ENCODE data around the gene BCR. TPM values are rescaled to one million over a fixed set of nuclear protein-coding genes. Genes with fewer than 3 reads are reported as not detected.

BCR gene
- polyA plus RNA-seq, 4 donors: 49.3 to 63.8 (median 61.8) TPM

DNA sequence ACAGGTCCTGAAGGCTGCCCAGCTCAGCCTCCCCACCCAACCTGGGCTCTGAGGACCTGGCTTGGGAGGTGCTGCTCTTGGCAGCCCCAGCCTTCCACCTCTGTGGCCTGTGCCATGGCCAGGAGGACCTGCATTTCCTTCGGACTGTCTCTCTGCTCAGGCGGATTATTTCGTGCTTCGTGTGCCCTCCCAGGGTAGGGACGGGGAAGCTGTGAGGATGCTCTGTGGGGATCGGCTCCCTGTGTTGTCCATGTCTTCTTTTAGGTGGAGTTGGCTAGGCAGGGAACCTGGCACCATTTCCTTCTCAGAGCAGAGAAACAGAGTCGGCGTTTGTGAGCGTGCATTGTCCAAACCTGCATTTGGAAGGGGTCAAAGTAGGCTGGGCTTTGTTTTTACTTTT, 34.1 kb downstream of the BCR start:
- no peak for DNase-seq (ENCODE audit: low read depth in 4 of 4, low spot score in 2 of 4)

DNA sequence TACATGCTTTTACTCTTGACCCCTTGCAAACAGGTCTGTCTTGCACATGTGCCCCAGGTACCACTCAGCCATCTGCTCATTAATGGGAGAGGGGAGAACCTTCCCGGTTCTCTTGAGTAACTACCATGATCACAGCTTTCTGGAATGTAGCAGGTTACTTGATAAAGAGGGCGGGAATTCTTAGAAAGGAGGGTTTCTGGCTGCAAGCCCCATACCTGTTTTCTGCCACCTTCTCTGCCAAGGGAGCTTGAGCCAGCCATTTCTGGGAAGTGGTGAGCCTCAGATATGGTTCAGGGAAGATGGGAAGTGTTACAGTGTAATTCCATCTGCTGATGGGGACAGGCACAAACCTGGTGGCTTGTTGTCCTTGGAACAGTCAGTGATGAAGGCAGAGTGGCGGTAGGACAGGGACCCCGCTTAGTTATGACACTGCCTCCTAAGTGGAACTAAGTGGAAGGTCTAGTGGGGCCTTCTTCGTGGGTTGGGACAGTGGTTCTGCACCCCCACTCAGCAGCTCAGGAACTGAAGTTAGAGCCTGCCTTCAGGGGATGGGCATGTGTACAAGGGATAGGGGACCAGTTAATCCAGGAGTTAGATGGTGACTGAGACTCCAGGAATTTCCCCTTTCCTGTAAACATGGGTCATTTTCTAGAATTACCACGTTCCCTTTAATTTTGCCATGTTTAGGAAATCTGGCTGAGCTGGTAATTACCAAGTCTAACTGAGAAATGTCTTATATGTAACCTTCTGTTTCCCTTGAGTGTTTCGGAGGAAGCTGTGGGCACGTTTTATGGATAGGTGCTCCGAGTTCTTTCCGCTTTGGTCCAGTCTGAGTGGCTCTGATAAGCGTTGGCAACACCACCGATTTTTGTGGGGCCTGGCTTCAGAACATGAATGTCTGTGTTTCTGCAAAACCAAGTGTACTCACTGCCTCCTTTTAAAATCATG, 35.3 kb downstream of the BCR start:
- DNase-seq (ENCODE audit: low read depth in 4 of 4, low spot score in 2 of 4): no peak

DNA sequence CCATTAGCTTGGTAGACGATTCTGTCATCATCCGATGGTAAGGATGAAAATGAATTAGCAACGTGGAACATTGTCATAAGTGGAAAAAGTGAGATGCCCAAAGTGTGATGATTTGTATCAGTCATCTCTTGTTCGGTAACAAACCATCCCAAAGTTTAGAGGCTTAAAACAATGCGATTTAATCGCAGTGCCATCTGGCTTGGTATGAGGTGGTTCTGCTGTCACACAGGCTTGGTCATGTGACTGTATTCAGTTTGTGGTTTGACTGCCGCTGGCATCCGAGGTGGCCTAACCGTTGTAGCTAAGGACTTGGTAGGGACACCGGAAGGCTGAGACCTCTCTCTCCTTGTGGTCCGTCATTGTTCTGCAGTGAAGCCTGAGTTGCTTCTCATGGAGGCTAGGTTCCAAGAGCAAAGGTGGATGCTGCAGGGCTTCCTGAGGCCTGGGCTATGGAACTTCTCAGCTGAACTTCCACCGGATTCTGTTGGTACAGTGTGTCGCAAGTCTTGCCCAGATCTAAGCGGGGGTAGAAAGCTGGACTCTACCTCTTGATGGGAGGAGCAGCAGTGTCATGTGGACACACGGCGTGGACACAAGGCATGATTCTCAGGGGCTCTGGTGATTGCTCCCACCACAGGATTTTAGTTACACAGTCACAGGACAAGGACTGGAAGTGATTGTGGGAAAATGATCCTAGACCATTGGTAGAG, 36.3 kb downstream of the BCR start:
- no peak for DNase-seq (ENCODE audit: low read depth in 4 of 4, low spot score in 2 of 4)

DNA sequence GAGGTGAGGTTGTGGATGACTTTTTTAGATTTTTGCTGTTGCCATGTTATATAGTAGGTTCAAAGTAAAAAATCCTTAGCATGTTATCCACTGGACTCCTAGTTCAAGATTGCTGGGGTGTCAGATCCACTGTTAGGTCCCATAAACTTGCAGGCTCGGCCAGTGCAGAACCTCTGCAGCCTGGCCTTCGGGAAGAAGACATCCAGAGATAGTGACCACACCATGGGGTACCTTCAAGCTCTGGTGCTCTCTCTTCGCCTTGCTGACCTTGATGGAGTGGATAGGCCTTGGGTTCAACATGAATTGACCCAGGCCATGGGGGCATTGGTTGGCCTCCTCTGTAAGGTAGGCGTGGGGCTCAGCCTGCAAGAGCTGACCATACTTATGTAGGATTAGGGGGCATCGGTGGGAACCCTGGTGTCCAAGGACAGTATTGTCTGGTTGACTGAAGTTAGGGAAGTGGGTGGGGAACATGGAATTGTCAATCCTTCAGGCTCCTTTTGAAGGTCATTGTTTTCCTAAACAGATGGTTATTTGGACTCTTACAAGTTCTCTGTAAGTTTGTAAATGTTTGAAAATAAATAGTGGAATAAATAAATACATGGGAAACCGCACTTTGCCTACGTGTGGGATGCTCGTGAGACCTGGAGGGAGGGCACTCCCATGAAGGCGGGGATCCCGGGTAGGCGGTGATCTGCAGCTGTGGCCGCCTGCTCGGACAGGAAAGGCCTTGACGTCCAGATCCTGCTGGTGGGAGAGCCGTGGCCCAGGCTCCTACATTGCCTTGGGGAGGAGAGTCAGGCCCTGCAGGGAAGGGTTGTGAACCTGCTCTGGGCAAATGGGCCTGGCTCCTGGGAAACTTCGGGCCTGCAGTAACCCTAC, 37.1 kb downstream of the BCR start:
- DNase-seq (ENCODE audit: low read depth in 4 of 4, low spot score in 2 of 4): no peak

DNA sequence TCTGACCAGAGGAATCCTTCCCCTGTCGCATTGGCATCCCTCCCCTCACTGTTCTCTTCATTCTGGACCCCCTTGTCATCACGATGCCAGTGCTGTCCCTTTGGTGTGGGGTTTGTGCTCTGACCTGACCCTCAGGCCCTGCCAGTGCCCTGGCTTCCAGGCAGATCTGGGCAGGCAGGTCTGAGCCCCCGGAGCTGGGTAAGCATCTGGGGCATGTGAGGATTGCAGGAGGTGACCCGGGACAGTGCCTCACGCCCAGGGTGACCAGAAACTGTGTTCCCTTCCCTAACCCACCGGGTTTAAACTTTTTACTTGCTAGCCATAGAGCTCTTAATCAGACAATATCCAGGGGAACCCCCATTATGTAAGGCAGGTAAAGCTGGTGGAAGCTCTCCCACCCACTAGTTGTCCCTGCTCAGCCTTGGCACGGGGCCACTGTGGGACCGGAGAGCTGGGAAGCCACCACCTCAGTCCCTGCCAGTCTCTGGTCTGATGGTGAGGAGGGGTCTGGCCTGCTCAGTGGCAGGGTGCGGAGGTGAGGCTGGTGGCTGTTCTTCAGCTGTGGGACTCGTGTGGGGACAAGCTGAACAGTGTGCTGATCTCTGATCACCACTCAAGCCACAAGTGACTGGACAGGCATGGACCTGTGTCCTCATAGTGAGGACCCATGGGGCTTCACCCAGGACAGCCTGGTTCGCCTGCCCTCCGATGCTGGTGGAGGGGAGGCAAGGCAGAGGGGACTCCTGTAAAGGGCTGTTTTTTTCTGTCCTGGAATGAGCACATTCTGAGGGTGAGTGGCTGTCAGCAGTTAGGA, 38.0 kb downstream of the BCR start:
- no peak for DNase-seq (ENCODE audit: low read depth in 4 of 4, low spot score in 2 of 4)

DNA sequence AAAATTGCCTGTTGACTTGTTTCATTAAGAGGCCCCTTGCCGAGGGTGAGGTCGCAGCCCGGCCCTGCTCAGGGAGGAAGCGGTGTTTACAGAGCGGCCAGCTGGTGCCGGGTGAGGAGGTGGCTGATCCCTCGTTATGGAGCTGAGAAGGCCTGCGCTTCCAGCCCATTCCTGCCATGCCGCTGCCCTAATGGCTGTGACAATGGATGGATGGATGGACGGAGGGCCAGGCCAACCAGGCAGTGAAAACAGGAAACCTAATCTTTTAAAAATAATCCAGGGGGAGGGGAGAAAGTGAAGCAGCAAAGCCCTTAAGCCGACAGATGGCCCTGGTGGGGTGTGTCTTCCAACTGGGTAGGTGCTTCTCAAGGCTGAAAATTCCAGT, 38.5 kb downstream of the BCR start:
- peak; percentile 45 to 65 (median 58) for DNase-seq (ENCODE audit: low read depth in 4 of 4, low spot score in 2 of 4)

DNA sequence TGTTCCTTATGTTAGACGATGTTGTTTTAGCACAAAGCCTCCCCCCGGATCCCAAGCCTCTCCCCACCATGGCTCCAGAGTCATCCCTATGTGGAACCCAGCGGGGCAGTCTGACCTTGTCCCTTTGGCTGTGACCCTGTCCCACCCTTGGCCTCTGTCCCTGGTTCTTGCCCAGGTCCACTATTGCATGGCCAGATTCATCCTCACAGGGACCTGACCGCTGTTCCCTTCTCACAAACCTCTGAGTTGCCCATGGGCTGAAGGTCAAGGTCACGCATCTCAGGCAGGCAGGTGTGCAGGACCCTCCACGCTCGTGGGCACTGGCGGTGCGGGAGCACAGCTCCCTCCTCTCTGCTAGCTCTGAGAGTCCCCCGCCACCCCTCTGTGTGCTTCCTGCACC, 39.0 kb downstream of the BCR start:
- DNase-seq (ENCODE audit: low read depth in 4 of 4, low spot score in 2 of 4): no peak

DNA sequence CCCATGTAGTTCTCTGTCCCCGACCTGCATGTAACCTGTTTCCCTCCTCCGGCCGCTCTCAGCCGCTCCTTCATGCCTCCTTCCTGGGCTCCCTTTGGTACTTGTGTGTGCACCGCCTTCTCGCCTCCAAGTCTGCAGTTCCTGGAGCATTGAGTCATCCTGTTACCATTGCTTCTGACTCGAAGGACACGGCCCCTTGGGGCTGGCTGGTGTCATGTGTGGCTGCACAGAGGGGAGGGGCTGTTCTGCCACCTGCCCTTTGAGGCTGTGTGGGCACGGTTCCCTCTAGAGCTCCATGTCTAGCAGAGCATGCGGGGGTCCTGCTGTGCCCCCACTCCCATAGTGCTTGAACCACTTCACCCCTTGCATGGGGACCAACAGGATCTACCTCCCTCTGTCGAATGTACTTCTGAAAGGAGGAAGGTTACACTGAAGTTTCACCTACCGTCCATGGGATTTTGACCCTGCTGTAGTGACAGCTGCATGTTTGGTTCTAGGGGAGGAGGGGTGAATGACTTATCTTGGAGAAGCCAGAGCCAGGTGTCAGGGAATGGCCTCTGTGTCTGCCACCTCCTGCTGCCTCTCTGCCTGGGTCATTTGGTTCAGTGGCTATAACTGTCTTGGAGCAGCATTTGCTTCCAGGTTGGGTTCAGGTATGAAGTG, 39.6 kb downstream of the BCR start:
- no peak for DNase-seq (ENCODE audit: low read depth in 4 of 4, low spot score in 2 of 4)

DNA sequence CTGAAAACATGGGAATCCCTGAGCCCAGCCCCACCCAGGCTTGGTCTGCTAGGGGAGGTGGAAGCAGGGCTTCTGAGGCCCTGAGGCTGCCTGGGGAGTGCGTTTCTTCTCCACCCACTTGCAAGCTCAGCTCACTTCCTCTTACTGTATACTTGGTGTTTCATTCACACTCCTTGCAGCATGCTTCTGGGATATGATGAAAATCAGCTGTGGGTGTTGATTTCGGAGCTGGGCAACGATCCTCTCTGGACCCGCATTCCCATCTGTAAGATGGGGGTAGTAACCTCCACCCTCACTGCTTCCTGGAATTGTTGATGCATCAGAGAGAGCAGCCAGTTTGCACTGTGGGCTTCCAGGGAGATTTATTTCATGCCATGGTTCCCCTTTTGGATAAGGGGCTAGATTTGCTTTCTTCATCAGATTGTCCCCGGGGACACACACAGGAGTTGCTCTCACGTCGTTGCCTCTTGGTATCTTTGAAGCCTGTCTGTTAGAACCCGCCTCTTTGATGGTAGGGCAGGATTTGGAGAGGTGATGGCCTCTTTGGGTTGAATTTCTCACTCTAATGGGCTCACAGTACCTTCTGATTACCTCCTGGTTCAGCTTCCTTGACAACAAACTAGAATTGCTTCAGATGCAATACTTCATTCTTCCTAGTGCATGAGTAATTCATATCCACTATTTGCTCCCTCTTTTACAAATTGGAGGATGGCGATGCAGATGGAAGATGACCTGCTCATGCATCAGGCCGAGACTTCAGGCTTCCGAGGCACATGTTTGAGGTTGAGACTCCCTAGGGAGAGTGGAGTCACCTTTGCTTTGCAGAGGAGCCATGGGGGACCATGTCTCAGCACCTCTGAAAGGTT, 40.4 kb downstream of the BCR start:
- no peak for DNase-seq (ENCODE audit: low read depth in 4 of 4, low spot score in 2 of 4)

DNA sequence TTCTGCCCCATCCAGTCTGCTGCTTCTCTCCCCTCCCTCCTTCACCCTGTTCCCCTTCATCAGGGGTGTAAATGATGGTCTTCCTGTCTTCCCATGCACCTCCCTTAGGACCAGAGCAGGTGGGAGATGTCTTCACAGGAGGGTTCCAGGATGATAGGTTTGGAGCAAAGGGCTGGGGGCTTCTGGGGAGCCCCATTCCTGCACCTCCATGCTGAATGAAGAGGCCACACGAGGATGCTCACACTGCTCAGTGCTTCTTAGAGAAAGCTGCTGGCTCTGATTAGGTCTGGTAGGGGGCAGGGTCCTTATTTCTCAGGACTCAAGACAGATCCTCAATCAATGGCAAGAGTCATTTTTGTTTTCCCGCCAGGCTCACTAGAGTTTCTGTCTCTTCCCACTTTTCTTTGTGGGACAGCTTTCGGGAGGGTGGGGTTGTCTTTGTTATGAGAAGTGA, 41.1 kb downstream of the BCR start:
- no peak for DNase-seq (ENCODE audit: low read depth in 4 of 4, low spot score in 2 of 4)

DNA sequence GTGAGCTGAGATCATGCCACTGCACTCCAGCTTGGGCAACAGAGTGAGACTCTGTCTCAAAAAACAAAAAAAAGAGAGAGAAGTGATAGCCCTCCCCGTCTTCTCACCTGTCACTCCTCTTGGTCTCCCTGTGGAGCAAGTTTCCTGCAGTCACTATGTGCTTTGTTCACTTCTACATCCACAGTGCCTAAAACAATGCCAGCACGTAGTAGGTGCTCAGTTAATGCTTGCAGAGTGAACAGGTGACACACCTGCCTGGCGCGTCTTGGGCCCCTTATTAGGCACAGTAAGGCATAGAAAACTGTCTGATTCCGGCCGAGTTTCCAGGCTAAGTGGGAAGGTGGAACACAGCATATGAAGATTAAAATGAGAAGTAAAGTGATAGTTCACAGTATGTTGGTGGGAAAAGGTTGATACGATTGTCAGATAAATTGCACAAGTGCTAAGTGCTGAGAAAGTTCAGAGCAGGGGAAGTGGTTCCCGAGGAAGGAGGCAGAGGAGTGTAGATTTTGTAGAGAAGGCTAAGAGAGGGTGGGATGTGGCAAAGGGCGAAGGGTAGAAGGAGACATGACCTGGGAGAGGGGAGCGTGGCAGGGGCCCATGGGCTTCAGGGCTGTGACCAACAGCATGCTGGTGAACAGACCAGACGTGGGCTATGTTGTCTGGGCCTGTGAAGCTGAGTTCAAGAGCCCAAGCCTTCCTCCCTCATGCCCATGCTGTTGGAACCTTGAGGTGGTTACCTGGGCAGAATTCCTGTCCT, 41.9 kb downstream of the BCR start:
- DNase-seq (ENCODE audit: low read depth in 4 of 4, low spot score in 2 of 4): no peak

DNA sequence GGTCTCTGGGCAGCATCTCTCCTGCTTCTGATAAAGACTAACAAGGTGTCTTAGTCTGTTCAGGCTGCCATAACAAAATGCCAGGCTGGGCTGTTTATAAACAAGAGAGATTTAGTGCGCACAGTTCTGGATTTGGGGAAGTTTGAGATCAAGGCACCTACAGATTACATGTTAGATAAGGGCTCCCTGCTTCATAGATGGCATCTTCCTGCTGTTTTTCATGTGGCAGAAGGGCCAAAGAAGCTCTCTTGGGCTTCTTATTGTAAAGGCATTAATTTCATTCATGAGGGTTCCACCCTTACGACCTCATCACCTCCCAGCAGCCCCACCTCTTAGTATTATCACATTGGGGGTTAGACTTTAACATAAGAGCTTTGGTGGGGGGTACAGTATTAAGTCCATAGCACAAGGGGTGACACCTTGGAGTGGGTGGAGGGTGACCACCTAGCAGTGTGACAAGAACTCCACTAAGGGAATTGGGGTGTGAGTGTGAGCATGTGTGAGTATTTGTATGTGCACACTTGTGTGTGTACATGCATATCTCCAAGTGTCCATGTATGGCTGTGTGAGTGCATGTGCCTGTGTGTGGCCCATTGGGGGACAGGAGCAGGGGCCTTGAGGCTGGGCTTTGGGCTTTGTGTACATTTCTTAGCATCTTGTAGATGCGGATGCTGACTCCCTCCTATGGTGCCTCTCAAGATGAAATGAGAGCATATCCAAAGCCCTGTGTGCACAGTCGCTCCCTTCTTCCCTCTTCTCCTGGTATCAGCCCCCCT, 42.7 kb downstream of the BCR start:
- no peak for DNase-seq (ENCODE audit: low read depth in 4 of 4, low spot score in 2 of 4)

DNA sequence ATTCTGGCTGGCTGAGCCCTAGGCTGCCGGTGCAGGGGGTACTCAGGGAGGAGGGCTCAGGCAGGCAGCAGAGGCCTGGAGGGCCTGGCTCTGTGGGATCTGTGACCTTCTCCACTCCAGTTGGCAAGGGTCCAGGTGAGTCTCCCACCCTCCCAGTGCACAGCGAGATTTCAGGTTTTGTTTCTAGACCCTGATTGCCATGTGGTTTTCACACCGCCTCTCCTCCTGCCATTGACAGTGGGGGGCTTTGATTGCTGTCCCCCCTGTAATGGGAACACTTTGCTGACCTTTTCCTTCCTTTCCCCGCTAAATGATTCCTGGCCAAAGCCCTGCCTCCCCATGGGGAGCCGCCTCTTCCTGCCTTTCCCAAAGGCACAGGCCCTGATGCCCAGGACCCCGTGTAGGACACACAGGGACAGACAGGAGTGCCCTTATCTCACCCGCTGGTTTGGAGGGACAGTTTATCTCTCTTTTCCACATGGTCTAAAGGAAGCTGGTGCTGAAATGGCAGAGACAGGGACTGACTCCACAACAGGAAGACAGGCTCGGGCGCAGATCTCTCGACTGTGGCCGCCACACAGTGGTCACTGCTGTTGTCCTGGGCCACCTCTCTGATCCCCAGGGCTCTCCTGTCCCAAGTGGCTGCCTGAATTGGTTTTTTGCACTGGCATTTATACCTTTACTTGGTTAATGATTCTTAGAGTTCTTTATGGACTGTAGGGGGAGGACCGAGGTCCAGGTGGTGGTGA, 43.4 kb downstream of the BCR start:
- DNase-seq (ENCODE audit: low read depth in 4 of 4, low spot score in 2 of 4): no peak

DNA sequence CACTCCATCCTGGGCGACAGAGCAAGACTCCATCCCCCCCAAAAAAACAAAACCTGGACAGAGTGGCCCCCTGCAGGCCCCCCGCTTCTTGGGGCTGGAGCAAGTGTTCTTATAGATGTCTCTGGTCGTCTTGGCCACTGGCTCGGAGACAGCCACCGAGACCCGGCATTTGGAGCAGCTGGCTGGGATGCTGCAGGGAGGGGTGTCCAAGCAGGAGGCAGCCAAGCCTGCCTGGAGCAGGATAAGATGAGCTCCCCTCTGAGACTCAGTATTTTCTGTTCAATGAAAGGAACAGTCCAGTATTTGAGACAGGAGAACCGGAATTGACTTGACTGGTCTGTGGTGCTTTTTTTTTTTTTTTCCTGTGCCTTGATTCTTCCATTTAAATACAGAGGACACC, 44.5 kb downstream of the BCR start:
- DNase-seq (ENCODE audit: low read depth in 4 of 4, low spot score in 2 of 4): no peak

DNA sequence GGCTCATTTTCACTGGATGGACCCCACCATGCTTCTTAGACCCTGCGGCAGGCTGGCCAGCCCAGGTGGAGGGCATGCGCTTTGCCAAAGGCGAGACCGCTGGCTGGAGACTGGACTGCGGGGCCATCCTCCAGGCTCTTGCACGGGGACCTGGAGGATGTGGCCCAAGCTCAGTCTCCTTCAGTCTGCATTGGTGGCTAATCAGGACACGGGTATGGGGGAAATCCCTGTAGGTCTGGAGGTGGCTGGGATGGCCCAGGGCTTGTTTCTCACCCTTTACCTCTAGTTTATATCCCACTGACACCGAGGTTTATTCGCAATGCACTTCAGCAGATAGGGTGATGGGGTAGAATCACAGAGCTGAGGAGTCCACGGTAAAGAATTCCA, 45.0 kb downstream of the BCR start:
- DNase-seq (ENCODE audit: low read depth in 4 of 4, low spot score in 2 of 4): no peak

DNA sequence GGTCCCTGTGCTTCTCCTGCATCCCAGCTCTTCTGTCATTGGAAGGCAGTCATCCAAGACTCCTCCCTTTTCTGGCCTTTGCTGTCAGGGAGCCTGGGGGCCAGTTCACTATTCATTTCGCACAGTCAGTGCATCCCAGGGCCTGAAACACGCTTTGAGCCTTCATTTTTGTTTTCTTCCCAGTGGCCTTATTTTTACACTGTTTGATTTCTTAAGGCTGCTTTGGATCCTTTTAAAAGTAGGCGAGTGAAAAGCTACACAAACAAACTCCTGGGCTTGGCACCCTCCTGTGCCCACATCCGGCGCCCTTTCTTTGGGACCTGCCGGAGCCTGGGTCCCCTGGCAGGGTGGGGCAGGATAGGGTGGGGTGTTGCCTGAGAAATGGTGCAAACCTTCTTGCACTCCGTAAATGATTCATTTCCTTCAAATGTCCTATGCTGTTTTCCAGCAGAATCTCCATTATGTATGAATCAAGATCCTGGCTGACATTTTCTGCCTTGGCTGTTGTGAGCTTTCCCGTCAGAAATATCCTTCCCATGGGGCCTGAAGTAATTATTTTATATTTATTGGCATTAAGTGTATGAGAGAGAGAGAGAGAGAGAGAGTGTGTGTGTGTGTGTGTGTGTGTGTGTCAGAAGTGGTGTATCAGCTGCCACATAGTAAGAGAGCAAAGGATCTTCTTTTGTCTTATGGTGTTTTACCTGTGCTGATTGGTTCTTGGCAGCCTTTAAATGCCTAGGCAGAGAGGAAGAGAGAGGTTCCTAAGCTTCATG, 45.6 kb downstream of the BCR start:
- DNase-seq (ENCODE audit: low read depth in 4 of 4, low spot score in 2 of 4): no peak

Data from left renal cortex interstitium (tissue), 4 donors.